ENCODE results near the gene ARSG. TPM values are rescaled to one million over a fixed set of nuclear protein-coding genes. Genes with fewer than 3 reads are reported as not detected.

Gene ARSG
- total and polyA plus RNA-seq, 2 of the 13 experiments (the other 11 are each of a cell fraction or from before 2014, with no cell fraction given), result 3.7 to 15.2 TPM

DNA sequence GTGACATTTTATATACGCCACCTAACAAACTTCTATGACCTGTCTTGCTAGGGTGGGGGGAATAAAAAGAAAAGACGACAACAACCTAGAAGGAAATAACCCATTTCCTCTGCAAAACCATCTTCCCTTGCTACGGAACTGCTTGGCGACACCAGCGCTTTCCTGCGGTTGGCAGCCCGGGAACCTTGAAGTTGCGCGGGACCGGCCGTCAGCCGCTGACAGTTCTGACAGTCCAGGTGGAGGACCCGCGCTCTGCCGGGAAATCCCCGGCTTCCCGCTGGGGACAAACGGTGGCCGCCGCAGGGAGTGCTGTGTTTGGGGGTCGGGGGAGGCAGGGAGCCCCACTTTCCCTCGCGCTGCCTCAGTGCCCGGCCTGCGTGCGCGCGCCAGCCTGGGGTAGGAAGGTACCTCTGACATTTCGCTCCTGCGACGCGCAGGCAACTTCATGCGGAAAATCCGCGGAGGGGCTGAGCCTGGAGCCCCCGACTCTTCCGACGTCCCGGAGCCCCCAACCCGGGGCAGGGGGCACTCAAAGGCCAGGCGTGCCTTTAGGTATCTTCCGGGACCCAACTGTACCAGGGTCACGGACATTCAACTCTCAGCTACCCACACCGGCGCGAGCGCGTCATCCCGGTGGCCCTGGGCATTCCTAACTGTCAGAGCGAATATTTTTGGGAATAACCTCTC lies 884 bp upstream of the ARSG start (continued):
- TF ChIP-seq, protein P1, sequence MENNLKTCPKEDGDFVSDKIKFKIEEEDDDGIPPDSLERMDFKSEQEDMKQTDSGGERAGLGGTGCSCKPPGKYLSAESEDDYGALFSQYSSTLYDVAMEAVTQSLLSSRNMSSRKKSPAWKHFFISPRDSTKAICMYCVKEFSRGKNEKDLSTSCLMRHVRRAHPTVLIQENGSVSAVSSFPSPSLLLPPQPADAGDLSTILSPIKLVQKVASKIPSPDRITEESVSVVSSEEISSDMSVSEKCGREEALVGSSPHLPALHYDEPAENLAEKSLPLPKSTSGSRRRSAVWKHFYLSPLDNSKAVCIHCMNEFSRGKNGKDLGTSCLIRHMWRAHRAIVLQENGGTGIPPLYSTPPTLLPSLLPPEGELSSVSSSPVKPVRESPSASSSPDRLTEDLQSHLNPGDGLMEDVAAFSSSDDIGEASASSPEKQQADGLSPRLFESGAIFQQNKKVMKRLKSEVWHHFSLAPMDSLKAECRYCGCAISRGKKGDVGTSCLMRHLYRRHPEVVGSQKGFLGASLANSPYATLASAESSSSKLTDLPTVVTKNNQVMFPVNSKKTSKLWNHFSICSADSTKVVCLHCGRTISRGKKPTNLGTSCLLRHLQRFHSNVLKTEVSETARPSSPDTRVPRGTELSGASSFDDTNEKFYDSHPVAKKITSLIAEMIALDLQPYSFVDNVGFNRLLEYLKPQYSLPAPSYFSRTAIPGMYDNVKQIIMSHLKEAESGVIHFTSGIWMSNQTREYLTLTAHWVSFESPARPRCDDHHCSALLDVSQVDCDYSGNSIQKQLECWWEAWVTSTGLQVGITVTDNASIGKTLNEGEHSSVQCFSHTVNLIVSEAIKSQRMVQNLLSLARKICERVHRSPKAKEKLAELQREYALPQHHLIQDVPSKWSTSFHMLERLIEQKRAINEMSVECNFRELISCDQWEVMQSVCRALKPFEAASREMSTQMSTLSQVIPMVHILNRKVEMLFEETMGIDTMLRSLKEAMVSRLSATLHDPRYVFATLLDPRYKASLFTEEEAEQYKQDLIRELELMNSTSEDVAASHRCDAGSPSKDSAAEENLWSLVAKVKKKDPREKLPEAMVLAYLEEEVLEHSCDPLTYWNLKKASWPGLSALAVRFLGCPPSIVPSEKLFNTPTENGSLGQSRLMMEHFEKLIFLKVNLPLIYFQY (CRISPR knock-in tag; IDR thresholded peaks at IDR 0.05; ENCODE audit: borderline replicate concordance), result no peak
- TF ChIP-seq HOXA5 (CRISPR knock-in tag; IDR thresholded peaks at IDR 0.05) (no peak), ETV6 (CRISPR knock-in tag; conservative IDR thresholded peaks at IDR 0.05) (no peak), KAT2B (IDR thresholded peaks at IDR 0.05; ENCODE audit: borderline replicate concordance, low read depth, low read length) (no peak), ZNF10 (CRISPR knock-in tag; IDR thresholded peaks at IDR 0.05; ENCODE audit: borderline replicate concordance, low read depth) (no peak), PITX1 (CRISPR knock-in tag; IDR thresholded peaks at IDR 0.05) (no peak), POLR2G (IDR thresholded peaks at IDR 0.05; ENCODE audit: low read depth, low read length) (no peak), ZBTB7B (CRISPR knock-in tag; IDR thresholded peaks at IDR 0.05) (peak; percentile 64; the same call in 1 of the 2 replicates), HNRNPH1 (optimal IDR thresholded peaks at IDR 0.05; ENCODE audit: low read depth, low read length) (no peak), NR2C2 (CRISPR knock-in tag; IDR thresholded peaks at IDR 0.05; ENCODE audit: borderline replicate concordance) (no peak), ZFP36L1 (CRISPR knock-in tag; IDR thresholded peaks at IDR 0.05) (no peak)
- TF ChIP-seq, protein P2, sequence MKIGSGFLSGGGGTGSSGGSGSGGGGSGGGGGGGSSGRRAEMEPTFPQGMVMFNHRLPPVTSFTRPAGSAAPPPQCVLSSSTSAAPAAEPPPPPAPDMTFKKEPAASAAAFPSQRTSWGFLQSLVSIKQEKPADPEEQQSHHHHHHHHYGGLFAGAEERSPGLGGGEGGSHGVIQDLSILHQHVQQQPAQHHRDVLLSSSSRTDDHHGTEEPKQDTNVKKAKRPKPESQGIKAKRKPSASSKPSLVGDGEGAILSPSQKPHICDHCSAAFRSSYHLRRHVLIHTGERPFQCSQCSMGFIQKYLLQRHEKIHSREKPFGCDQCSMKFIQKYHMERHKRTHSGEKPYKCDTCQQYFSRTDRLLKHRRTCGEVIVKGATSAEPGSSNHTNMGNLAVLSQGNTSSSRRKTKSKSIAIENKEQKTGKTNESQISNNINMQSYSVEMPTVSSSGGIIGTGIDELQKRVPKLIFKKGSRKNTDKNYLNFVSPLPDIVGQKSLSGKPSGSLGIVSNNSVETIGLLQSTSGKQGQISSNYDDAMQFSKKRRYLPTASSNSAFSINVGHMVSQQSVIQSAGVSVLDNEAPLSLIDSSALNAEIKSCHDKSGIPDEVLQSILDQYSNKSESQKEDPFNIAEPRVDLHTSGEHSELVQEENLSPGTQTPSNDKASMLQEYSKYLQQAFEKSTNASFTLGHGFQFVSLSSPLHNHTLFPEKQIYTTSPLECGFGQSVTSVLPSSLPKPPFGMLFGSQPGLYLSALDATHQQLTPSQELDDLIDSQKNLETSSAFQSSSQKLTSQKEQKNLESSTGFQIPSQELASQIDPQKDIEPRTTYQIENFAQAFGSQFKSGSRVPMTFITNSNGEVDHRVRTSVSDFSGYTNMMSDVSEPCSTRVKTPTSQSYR (CRISPR knock-in tag; IDR thresholded peaks at IDR 0.05; ENCODE audit: borderline replicate concordance), result no peak
- TF ChIP-seq, protein P3, sequence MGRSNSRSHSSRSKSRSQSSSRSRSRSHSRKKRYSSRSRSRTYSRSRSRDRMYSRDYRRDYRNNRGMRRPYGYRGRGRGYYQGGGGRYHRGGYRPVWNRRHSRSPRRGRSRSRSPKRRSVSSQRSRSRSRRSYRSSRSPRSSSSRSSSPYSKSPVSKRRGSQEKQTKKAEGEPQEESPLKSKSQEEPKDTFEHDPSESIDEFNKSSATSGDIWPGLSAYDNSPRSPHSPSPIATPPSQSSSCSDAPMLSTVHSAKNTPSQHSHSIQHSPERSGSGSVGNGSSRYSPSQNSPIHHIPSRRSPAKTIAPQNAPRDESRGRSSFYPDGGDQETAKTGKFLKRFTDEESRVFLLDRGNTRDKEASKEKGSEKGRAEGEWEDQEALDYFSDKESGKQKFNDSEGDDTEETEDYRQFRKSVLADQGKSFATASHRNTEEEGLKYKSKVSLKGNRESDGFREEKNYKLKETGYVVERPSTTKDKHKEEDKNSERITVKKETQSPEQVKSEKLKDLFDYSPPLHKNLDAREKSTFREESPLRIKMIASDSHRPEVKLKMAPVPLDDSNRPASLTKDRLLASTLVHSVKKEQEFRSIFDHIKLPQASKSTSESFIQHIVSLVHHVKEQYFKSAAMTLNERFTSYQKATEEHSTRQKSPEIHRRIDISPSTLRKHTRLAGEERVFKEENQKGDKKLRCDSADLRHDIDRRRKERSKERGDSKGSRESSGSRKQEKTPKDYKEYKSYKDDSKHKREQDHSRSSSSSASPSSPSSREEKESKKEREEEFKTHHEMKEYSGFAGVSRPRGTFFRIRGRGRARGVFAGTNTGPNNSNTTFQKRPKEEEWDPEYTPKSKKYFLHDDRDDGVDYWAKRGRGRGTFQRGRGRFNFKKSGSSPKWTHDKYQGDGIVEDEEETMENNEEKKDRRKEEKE (IDR thresholded peaks at IDR 0.05), result no peak
- TF ChIP-seq, protein P4, sequence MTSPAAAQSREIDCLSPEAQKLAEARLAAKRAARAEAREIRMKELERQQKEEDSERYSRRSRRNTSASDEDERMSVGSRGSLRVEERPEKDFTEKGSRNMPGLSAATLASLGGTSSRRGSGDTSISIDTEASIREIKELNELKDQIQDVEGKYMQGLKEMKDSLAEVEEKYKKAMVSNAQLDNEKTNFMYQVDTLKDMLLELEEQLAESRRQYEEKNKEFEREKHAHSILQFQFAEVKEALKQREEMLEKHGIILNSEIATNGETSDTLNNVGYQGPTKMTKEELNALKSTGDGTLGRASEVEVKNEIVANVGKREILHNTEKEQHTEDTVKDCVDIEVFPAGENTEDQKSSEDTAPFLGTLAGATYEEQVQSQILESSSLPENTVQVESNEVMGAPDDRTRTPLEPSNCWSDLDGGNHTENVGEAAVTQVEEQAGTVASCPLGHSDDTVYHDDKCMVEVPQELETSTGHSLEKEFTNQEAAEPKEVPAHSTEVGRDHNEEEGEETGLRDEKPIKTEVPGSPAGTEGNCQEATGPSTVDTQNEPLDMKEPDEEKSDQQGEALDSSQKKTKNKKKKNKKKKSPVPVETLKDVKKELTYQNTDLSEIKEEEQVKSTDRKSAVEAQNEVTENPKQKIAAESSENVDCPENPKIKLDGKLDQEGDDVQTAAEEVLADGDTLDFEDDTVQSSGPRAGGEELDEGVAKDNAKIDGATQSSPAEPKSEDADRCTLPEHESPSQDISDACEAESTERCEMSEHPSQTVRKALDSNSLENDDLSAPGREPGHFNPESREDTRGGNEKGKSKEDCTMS (CRISPR knock-in tag; conservative IDR thresholded peaks at IDR 0.05), result no peak
